Stimulated activated CD8-positive, alpha-beta memory T cell treated with anti-CD3 and anti-CD28 coated beads, Interleukin-7, amount 100 ng/mL, for 1 hour (primary cell): ENCODE results near the gene KCND3.

Experiments used
- DNase-seq, 2 donors: peaks; one replicate each; pipeline ENCODE4 v3.0.0-alpha.2; 2020; ENCODE audit warnings: low read depth in 2 of 2

KCND3 gene

DNA sequence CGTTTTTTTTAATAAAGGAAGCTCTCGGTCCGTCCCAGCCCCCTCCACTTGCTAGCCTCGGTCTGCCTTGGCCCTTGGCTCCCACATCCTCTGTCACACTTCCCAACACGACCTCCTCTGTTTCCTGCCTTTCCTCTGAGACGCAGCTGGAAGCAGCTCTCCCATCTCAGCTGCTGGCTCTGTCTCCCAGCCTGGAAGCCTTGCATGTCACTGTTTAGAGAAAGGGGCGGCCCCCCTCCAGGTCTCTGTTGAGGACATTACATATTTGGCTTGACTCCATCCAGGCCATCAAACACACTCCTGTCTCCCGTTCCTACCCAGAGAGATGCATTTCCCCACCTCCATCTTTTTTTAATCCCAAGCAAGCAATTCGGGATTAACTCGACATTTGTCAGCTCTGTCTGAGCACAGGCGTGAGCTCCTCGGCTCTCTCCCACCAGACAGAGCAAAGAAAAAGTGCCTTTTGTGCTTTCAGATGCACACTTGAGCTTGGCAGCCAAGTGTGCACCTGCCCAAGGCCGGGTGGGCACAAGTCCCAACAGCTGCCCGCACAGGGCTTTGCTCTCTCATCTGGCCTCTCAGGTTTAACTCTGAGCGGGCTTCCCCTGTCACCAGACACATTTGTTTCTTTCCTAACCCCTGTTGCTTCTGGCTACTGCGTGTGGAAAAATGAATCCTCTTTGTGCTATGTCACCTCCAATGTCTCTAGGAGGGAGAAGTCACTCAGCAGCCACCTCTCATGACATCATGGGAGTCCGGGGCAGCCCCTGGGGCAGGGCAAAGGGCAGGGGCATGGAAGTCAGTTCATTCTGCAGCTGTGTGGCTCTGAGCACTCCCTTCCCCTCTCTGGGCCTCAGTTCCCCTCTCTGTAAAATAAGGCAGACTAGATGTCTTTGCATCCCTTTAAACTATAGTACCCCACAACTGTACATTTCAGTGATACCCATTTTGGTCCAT is 108.3 kb downstream of the KCND3 start:
- no peak for DNase-seq

DNA sequence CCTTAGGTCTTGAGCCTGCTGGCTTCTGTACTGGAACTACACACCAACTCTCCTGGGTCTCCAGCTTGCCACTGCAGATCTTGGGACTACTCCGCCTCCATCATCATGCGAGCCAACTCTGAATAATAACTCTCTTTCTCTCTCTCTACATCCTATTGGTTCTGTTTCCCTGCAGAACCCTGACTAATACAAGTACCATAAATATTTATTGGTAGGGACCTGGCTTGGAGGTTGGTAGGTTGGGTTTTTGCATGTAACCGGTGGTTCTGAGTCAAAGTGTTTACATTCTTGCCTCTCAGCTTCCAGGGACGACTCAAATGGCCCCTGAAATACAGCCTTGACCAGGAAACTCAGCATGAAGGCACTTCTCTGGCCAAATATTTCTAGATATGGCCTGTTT is 110.4 kb downstream of the KCND3 start:
- DNase-seq: no peak

DNA sequence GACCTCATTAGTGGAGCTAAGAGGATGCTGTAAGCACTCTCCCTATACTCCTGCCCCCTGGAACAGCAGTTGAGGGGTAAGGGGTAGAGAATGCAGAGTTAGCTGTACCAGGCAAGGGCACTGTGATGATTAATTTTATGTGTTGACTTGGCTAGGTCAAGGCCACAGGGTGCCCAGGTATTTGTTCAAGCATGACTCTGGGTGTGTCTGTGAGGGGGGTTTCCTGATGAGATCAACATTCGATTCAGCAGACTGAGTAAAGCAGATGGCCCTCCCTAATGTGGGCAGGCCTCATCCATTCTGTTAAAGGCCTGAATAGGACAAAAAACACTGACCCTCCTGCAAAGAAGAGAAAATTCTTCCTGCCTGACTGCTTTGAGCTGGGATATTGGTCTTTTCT is 110.8 kb downstream of the KCND3 start:
- DNase-seq: no peak

DNA sequence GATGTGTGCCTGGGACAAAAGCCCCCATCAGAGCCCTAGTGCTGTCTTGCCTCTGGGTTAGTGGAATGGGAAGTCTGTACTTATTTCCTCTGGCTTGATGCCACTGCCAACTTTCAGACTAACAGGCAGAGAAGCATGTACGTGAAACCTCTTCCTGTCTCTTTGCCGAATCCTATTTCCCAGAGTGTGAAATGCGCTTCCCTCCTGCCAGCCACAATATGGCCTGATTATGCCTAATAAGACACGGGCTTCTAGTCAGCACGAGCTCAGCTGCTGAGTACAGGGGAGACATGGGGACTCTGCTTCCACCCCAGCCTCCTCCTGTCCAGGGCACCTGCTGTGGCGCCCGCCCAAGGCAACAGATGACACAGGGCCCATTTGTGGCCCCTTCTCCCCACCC is 111.4 kb downstream of the KCND3 start:
- no peak for DNase-seq

DNA sequence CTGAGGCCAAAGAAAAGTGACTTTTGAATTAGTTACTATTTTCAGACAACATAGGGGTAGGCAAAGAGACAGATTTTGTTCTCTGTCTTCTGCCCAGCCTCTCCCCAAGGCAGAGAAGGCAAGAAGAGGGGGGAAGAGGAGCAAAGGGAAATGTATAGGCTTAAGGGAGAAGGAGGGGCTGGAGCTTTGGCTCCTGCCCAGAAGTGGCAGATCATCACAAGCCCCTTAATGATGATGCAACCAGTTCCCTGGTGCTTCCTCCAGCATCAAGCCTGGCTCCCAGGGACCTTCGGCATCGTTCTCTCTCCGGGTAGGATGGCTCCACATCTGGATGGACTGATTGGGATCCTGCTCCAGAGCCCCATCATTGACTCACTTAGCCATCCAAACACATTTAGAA is 112.8 kb downstream of the KCND3 start:
- no peak for DNase-seq

DNA sequence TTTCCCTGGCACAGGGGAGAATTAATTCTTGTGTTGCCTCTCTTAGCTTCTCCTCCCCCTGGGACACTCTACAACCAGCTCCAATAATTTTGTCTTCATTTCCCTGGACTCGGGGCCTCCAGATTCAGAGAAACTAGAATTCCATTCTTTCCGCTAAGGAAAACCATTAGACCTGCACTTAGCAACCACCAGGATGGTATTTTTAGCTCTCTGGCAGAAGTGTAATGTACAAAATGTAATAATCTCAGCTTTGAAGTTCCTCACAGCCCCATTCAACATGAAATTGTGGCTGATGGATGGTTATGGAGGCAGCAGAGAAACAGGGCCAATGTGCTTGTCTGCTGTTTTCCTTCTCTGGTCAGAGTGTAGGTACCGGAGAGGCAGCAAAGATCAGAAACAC is 113.8 kb downstream of the KCND3 start:
- no peak for DNase-seq

DNA sequence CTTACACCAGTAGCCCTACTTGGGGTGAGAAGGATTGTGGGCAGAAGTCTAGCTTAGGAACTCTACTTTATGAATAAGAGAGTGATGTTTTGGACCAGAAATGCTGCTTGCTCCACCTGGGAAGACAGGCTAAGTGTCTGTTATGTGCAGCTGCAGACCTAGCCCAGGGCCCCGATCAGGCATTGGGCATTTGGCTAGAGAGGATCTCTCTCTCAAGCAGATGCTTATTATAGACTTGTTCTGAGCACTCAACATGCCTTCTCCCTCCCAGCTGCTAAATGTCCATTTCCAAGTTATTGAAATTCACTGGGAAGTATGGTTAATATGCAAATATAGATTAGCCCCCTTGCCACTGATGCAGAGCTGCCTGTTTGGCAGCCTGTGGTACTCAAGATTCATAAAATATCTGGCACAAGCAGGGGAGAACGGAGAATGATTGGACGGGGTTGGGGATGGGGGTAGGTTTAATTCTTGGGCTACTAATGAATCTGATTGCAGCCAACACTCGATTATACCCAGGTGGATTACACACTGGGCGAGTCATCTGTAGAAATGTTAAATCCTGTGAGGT is 115.9 kb downstream of the KCND3 start:
- DNase-seq: no peak

DNA sequence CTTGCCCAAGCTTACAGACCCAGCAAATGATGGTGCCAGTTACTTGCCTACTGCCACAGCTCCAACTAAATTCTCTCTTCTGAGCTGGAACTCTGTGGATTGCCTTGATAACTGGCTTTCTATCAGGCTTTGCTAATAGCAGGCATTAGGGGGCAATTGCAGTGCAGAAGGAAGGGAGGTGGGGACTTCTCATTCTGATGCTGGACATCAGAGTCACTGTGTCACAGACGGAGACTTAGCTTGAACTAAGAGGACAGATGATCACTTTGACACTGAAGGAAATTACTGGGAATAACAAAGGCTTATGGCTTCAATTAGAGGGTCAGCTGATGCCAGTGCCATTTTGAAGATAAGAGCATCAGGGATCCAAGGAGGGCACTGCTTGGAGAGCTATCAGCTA is 119.3 kb downstream of the KCND3 start:
- DNase-seq: no peak

DNA sequence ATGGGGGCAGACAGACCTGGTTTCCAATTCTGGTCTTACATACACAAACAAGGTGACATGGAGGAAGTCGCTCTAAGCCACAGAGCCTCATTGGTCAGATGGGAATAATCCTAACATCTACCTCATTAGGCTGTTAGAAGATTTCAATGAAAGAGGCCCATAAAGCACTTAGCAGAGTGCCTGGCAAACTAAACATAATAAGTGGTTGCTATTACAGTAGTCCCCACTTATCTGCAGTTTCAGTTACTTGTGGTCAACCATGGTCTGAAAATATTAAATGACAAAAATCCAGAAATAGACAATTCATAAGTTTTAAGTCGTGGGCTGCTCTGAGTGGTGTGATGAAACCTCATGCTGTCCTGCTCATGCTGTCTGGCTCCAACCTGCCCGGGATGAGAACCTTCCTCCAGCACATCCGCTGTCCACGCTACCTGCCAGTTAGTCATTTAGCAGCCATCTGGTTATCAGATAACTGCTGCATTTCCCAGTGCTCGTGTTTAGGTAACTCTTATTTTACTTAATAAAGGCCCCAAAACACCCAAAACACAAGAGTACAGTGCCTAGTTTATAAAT is 121.5 kb downstream of the KCND3 start:
- no peak for DNase-seq

DNA sequence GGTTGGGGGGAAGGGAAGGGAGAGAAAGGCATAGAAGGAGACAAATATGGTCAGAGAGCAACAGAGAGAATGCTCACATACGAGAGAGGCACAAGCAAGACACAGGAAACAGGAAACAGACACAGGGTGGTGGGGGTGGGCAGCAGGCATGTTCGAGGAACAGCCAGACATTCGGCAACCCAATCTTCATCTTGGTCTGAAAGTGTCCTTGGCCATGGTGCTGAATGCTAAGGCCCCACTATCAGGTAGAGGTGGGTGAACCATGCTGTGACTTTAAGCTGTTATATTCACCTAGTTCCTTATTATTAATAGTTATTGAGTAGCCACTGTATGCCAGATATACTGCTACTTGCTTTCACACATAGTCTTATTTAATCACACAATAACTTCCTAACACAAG is 124.6 kb downstream of the KCND3 start:
- no peak for DNase-seq

DNA sequence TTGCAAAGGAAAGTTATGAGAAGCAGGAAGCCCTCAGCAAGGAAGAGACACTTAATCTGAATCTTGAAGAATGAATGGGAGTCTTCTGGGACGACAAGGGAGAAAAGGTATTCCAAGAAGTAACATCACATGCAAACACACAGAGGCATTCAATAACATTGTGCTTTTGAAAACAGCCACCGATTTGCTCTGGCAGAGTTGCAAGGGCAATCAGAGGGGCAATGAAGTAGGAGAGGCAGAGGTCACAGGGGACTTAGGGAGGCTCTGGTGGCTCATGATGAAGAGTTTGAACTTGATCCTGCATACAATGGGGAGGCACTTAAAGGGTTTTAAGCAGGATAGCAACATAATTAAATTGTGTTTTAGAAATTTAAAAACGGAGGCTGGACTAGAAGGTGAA is 126.1 kb downstream of the KCND3 start:
- no peak for DNase-seq

DNA sequence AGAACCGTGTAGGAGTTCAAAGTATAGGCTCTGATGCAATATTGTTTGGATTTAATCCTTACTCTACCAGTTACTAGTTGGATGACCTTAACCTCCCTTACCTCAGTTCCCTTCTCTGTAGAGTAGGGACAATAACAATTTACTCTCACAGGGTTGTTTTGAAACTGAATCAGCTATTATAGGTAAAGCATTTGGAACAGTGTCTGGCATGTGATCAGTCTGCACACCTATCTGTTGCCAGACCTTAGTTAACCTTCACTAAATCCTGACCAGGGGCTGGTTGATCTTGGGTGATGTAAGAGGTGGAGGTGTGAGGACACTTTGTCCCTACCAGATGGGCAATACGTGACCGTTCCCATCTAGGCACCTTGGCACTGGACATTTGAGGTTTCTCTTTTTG is 126.9 kb downstream of the KCND3 start:
- no peak for DNase-seq

DNA sequence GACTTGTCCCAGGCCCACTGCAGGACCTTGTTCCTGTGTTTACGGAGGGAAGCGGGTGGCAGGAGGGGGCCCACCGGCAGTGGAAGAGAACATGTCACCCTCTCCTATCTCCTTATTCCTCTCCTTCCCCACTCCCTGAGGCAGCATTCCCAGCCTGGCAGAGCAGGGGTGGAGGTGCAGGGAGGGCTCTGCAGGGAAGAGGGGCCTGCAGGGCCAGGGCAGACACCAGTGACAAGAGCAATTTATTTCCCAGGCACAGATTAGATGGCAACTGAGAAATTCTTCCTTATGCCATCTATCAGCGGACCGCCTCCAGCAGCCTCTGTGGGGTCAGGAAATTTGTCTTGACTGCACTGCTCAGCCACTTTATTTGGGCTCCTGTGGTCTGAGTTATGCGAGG is 127.9 kb downstream of the KCND3 start:
- no peak for DNase-seq

DNA sequence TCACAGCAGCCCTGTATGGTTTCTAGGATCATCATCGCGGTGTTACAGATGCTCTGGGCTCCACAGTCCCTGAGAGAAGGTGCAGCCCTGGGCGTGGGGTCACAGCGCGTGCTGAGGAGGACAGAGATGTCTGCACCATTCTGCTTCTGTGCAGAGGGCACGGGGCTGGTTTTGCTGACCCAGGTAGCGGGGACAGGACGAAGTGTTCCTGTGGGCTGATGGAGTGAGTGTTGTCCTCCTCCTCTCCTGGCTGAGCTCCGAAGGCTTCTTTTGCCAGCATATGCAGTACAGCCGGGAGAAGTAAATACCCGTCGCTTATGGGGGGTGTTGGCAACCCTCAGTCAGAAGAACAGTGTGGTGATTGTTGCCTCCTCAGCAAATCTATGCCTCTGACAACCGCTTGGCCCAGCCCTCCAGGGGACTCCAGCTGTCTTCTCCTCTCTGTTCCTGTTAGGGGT is 132.2 kb downstream of the KCND3 start:
- DNase-seq: no peak

DNA sequence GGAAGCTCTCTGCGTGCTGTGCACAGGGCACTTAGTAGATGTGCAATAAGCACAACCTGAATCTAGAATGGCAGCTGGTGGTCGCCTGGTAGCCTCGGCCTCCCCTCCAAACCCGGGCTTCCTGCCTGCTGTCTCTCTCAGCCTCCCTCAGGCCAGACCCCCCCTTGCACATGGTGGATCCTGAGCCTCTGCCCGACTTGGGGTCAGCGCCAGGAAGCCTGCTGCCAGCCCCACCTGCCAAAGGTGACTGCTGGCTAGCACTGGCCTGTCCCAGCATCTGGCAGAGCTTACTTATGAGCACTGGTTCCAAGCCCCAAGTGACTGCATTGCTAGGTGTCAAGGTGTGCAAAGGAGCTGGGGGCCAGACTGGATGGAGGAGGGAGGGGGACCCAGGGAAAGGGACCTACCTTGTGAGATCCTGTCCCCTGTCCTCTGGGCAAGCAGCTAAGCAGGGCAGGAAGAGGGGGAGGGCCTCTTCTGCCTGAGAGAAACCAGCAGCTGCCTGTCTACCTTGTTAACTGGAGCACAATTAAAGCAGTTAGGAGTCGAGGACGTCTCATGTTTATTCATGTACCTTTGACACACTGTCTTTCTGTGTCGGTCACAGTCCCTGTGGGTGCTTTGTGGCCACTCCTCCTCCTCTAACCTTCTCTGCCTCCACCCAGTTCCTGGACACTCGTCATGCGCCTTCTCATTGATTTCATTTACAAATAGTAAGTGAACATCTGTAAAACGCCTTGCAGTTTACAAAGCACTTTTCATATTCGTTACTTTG is 132.9 kb downstream of the KCND3 start:
- no peak for DNase-seq

DNA sequence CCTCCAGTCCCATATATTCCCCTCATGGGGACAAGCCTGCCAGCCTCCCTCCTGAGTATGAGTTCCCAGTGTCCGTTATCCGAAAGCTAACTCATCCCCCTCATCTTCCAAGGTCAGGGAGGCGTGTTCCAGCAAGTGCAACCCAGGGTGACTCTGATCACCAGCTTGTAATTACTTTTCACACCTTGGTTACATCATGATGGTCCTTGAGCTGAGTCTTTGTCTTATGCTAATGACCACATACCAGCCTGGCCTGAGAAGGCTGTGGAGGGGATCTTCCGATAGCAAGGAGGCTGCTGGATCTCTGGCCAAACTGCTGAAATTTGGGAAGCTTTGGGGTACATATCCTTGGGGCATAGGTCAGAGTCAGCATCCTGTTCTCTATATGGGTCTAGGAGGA is 134.2 kb downstream of the KCND3 start:
- DNase-seq: no peak

DNA sequence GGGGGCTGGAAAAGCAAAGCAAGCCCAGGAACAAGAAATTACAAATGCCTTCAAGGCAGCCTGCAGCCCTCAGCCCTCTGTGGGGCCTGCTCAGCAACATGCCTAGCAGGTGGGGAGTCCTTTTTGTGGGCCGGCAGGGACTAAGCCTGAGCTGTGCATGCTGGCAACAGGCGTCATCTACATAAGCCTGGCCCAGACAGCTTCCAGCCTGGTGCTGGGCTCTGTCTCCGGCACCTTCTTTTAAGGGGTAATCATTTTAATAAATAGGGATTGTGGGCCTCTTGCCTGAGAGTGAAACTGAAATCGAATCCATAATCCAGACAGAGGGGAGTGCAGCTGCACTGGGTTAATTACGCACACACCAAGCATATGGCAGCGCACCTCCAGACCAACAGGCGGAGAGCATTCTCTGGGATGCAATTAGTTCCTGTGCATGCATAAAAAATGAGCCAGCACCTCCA is 137.2 kb downstream of the KCND3 start:
- no peak for DNase-seq

DNA sequence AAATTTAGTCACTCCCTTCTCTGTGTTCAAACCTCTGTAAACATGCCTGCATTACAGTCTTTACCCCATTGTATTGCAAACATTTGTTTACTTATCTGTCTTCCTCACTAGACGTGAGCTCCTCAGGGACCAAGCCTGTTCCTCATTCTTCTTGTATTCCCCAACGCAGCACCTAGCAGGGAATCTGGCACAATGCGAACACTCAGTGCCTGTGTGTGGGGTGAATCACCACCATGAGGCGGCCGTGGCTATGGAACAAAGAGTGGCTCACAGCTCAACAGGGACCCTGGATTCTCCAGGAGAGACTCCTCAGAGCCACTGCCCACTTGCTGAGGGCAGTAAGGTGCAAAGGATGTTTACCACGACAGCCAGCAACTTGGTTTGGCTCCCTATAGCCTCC is 137.9 kb downstream of the KCND3 start:
- DNase-seq: no peak

DNA sequence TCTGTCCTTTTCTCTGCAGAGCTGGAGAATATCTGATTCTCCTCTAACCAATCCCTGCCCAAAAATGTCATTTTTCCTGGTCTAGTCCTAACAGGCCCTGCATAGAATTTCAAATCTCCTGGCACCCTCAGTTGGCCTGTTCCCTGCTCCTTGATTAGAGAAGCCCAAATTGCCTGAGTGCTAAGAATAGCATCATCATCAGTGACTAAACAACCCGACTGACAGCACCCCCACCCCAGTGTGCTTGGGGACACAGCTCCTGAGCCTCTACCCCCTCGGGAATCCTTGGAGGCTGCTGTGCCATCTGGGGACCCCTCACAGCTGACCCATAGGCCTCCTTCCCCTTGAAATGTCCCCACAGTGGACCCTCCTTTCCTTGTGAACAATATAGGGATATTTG is 139.4 kb downstream of the KCND3 start:
- no peak for DNase-seq

DNA sequence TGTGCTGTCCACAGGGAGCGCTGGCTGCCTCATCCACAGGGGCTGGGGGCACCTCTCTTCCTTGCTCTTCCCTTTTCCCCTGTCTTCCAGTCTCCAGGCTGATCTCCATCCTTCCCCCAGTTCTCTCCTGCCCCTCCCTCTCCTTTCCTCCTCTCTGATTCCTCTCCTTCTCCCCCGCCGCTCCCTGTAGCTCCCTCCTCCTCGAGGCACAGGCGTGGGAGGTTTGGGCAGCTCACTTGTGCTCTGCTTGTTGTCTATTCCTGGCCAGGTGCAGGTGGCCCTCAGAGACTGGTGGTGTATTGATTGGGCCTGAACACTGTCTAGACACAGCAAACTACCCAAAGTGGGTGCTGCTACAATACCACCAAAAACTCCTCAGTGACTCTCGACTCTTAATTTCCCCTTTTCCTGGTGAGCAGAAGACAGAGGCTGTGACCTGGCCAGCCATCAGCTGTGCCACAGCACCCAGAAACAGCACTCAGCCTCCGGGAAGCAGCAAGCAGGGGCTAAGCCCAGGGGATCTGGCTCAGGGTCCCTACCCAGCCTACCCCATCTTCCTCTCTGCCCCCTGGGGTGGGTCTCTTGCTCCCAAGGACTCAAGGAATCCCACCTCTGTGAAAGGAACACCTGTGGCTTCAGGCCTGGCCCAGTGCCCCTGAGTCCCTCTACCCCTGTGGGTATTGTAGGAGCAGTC is 140.5 kb downstream of the KCND3 start:
- no peak for DNase-seq

DNA sequence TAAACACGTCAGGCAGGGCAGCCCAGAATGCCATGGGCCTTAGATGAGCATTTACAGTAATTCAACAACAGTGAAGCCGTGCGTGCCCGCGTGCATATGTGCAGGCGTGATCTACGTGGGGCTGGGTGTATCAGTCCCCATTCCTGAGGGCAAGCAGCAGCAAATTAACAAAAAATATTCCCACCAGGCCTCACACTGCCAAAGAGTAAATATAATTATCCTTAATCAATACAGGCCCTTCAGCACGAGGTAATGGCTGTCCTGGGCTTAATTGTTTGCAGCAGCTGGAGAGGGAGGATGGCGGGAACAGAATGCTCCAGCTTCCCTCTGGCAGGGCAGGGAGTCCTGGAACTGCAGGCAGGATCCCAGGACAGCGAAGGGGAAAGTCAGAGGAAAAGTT is 142.0 kb downstream of the KCND3 start:
- DNase-seq: no peak

DNA sequence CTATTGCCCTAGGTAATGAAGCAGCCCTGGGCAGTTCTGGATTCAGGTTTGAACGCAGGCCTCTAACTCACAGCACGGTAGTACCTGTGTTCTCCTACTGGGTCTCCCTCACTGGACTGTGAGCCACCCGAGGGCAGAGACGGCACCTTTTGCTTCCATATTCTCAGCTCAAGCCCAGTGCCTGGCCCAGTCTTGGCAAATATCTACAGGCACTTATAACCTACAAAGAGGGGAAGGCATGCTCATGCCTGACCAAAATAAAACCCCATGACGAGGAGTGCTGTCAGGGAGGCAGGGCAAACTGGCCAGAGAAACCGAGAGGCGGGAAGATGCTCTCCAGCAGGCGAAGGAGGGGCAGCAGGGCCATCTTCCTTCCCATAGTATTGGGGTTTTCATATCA is 142.6 kb downstream of the KCND3 start:
- DNase-seq: no peak
